Endothelial cell of umbilical vein (primary cell): ENCODE data around the gene ZNF548. TPM values are rescaled to one million over a fixed set of nuclear protein-coding genes. Genes with fewer than 3 reads are reported as not detected.

Experiments
- BruUV-seq: library from RNA; stranded (reverse); fragments of 400-500 nt; replicated peaks from 2 replicates; lab custom pipeline; 2021; lab: Mats Ljungman, UMichigan
- CTCF ChIA-PET: fragments of 300-600, 350-600 bp; sonication (Branson Sonifier 250); formaldehyde crosslinking; loops from one replicate; lab custom pipeline; 2021; ENCODE audit warnings: antibody characterized with exemption, inconsistent platforms; lab: Charles Lee
- POLR2A ChIA-PET: fragments of 300-600, 350-600 bp; sonication (Branson Sonifier 250); formaldehyde crosslinking; loops from one replicate; lab custom pipeline; 2021; ENCODE audit warnings: antibody characterized with exemption, inconsistent platforms; lab: Charles Lee
- DNase-seq: peaks from one replicate; pipeline ENCODE4 v3.0.0-alpha.2; 2011; ENCODE audit warnings: low read depth, low spot score
- FAIRE-seq: peaks from 2 replicates; lab custom pipeline; 2011; peaks lifted over from hg19 to GRCh38; lab: Jason Lieb, UNC
- H2AFZ ChIP-seq: 2 replicates; pipeline ENCODE4 v1.6.0; 2012; ENCODE audit warnings: low read depth, low read length, control low read depth, inconsistent platforms
- H3K27ac ChIP-seq: 2 replicates; pipeline ENCODE4 v1.5.1; 2011; ENCODE audit warnings: low read depth, mild to moderate bottlenecking, control low read depth, low read length, moderate library complexity; ENCODE audit not compliant: insufficient read depth
- H3K27me3 ChIP-seq, 2 experiments: 2 replicates each; pipeline versions ENCODE4 v1.6.0 to v1.6.1; 2011; ENCODE audit warnings: low read length in 2 of 2, mixed read lengths in 1 of 2; ENCODE audit not compliant: control insufficient read depth in 2 of 2, insufficient read depth in 2 of 2
- H3K36me3 ChIP-seq, 2 experiments: 2 replicates in 1 of 2; 3 replicates in 1 of 2; pipeline ENCODE4 v1.5.1; 2011; ENCODE audit warnings: low read length in 2 of 2, mild to moderate bottlenecking in 1 of 2, moderate library complexity in 1 of 2; ENCODE audit not compliant: control insufficient read depth in 2 of 2, insufficient read depth in 2 of 2; ENCODE audit errors: extremely low read depth in 1 of 2
- H3K4me1 ChIP-seq: 3 replicates; pipeline ENCODE4 v1.5.1; 2011; ENCODE audit warnings: mild to moderate bottlenecking, low read length; ENCODE audit not compliant: control insufficient read depth, insufficient read depth; ENCODE audit errors: extremely low read depth
- H3K4me2 ChIP-seq: 2 replicates; pipeline ENCODE4 v1.6.1; 2011; ENCODE audit warnings: low read length, control low read depth, mixed read lengths; ENCODE audit not compliant: insufficient read depth
- H3K4me3 ChIP-seq, 3 experiments: fragments of 200-600 bp in 1 of 3; sonication (generic), shearing (Covaris generic) in 1 of 3; replicated peaks in 1 of 3; 2 replicates each; pipeline ENCODE4 v1.5.1; 2011 to 2016; ENCODE audit warnings: control low read depth in 3 of 3, low read length in 3 of 3, mild to moderate bottlenecking in 2 of 3, inconsistent platforms in 1 of 3, low read depth in 1 of 3, moderate library complexity in 1 of 3; ENCODE audit not compliant: insufficient read depth in 1 of 3
- H3K79me2 ChIP-seq: 2 replicates; pipeline ENCODE4 v1.6.0; 2012; ENCODE audit warnings: low read length, inconsistent platforms; ENCODE audit not compliant: control insufficient read depth, insufficient read depth
- H3K9ac ChIP-seq: replicated peaks from 2 replicates; pipeline ENCODE3; 2011; ENCODE audit warnings: low read length, control low read depth; ENCODE audit not compliant: insufficient read depth; ENCODE audit errors: extremely low read depth
- H3K9me1 ChIP-seq: replicated peaks from 3 replicates; pipeline ENCODE4 v1.6.0; 2011; ENCODE audit warnings: mild to moderate bottlenecking, low read length; ENCODE audit not compliant: control insufficient read depth, insufficient read depth; ENCODE audit errors: extremely low read depth
- H3K9me3 ChIP-seq: replicated peaks from 2 replicates; pipeline ENCODE4 v1.5.1; 2012; ENCODE audit warnings: low read length, inconsistent platforms; ENCODE audit not compliant: control insufficient read depth, insufficient read depth
- H4K20me1 ChIP-seq: replicated peaks from 2 replicates; pipeline ENCODE3; 2011; ENCODE audit warnings: mild to moderate bottlenecking, low read length; ENCODE audit not compliant: control insufficient read depth, insufficient read depth; ENCODE audit errors: extremely low read depth
- EZH2 ChIP-seq: IDR thresholded peaks from 2 replicates; pipeline ENCODE4 v1.6.1; 2012; ENCODE audit warnings: borderline replicate concordance, low read depth, mild to moderate bottlenecking, moderate library complexity, low read length, inconsistent platforms; ENCODE audit not compliant: severe bottlenecking
- FOS ChIP-seq: IDR thresholded peaks from 2 replicates; pipeline ENCODE4 v1.6.1; 2011; ENCODE audit warnings: mild to moderate bottlenecking, low read length, moderate library complexity, borderline replicate concordance; ENCODE audit not compliant: insufficient read depth
- GATA2 ChIP-seq: IDR thresholded peaks from 2 replicates; pipeline ENCODE4 v1.7.0; 2011; ENCODE audit warnings: low read depth, mild to moderate bottlenecking, moderate library complexity, mixed read lengths, low read length; ENCODE audit not compliant: insufficient read length, insufficient read depth
- JUN ChIP-seq: IDR thresholded peaks from 2 replicates; pipeline ENCODE4 v1.6.1; 2011; ENCODE audit warnings: borderline replicate concordance, low read depth; ENCODE audit not compliant: insufficient read length, insufficient read depth
- MYC ChIP-seq: IDR thresholded peaks from one replicate; pipeline ENCODE4 v1.6.1; 2011; ENCODE audit warnings: mild to moderate bottlenecking, low read depth, low read length
- POLR2A ChIP-seq: IDR thresholded peaks from 2 replicates; pipeline ENCODE4 v1.6.1; 2012; ENCODE audit warnings: low read depth, mild to moderate bottlenecking, control low read depth, low read length
- POLR2AphosphoS5 ChIP-seq: IDR thresholded peaks from 2 replicates; pipeline ENCODE4 v1.6.1; 2012; ENCODE audit warnings: low read depth, mild to moderate bottlenecking, control low read depth, low read length, moderate library complexity; ENCODE audit not compliant: insufficient read depth
- dilution Hi-C: fragments of 300-500 bp; cut with MboI; formaldehyde crosslinking; loops from one replicate; pipeline ENCODE4 v1.15.0; 2019; ENCODE audit warnings: low sequenced_read_pairs; ENCODE audit not compliant: extremely low pct_ligation_motif_present
- intact Hi-C: fragments of 100-400 bp; cut with micrococcal nuclease; formaldehyde crosslinking; loops from one replicate; pipeline ENCODE4 v1.10.0; 2022
- polyA plus RNA-seq, 4 experiments: library from polyadenylated mRNA; depleted of rRNA in 3 of 4; stranded (reverse) in 3 of 4; unstranded in 1 of 4; fragments of >200 nt; gene quantifications; 2 replicates each; pipeline versions ENCODE4 v1.2.1 to v1.2.3, GENCODE V29; 2011 to 2012; ENCODE audit warnings: missing spikeins in 1 of 4
- total RNA-seq: library from RNA; stranded (reverse); gene quantifications from 2 replicates; pipeline ENCODE4 v1.2.3, GENCODE V29; 2021
- TF ChIP-seq, protein P1 (sequence below): IDR thresholded peaks from 2 replicates; pipeline ENCODE4 v1.6.1; 2011; ENCODE audit not compliant: insufficient read depth, insufficient read length
- TF ChIP-seq, protein P2 (sequence below), 2 donors: IDR thresholded peaks; 1 replicate in 1 of 2; 2 replicates in 1 of 2; pipeline ENCODE4 v1.5.1; 2011; ENCODE audit warnings: low read length in 2 of 2, mild to moderate bottlenecking in 2 of 2, moderate library complexity in 2 of 2, control low read depth in 1 of 2, inconsistent platforms in 1 of 2, low read depth in 1 of 2; ENCODE audit not compliant: insufficient read depth in 1 of 2; ENCODE audit errors: extremely low read depth in 1 of 2

ZNF548 gene
- total and polyA plus RNA-seq, 2 donors (not counting 3 experiments of a cell fraction or from before 2014, with no cell fraction given): 7.7 to 8.8 TPM

DNA sequence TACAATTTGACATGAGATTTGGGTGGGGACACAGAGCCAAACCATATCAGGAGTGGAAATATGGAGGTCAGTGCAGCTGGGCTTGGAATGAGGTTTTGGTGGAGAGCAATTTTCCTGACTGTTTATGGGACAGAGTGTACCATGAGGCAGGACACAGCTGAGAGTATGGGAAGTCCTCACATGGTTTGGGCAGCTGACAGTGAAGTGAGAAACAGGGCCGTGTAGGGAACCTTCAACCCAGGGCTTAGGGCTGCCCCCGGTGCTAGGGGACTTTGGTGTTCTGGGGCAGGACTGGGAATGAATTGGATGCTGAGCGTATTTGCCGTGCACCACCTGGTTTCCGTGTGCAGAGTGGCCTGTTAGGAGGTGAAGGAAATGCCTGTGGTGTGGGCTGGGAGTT is 6.1 kb downstream of the ZNF548 start:
- Histone ChIP-seq H3K79me2 (no peaks in the 10 kb centered on the region), H3K4me1 (peaks cover under 1% of the 10 kb centered on the region), H2AFZ (no peak overlapping the region), H3K9me3 (peaks cover 7% of the 10 kb centered on the region), H3K27ac (no peak overlapping the region), H3K4me2 (no peak overlapping the region), H3K9me1 (no peaks in the 10 kb centered on the region), H3K4me3 (no peak overlapping the region), H3K36me3 (peaks cover 3 to 25% of the 10 kb centered on the region in 2 experiments), H3K9ac (no peak overlapping the region), H3K27me3 (no peaks in the 10 kb centered on the region), H4K20me1 (no peaks in the 10 kb centered on the region)
- BruUV-seq: no TSS peak
- dilution Hi-C loops (no loop called here), intact Hi-C loops (no loop called here)
- DNase-seq (no peak), FAIRE-seq (no peak)
- TF ChIP-seq POLR2AphosphoS5 (no peak), MYC (no peak), EZH2 (no peak), JUN (no peak), FOS (no peak), GATA2 (no peak), POLR2A (no peak)
- TF ChIP-seq, protein P1, sequence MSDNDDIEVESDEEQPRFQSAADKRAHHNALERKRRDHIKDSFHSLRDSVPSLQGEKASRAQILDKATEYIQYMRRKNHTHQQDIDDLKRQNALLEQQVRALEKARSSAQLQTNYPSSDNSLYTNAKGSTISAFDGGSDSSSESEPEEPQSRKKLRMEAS: no peak
- TF ChIP-seq, protein P2, sequence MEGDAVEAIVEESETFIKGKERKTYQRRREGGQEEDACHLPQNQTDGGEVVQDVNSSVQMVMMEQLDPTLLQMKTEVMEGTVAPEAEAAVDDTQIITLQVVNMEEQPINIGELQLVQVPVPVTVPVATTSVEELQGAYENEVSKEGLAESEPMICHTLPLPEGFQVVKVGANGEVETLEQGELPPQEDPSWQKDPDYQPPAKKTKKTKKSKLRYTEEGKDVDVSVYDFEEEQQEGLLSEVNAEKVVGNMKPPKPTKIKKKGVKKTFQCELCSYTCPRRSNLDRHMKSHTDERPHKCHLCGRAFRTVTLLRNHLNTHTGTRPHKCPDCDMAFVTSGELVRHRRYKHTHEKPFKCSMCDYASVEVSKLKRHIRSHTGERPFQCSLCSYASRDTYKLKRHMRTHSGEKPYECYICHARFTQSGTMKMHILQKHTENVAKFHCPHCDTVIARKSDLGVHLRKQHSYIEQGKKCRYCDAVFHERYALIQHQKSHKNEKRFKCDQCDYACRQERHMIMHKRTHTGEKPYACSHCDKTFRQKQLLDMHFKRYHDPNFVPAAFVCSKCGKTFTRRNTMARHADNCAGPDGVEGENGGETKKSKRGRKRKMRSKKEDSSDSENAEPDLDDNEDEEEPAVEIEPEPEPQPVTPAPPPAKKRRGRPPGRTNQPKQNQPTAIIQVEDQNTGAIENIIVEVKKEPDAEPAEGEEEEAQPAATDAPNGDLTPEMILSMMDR (IDR thresholded peaks at IDR 0.05; ENCODE audit: extremely low read depth in 1 of 2, insufficient read depth in 1 of 2, low read depth in 1 of 2, low read length in 2 of 2): no peak
- POLR2A ChIA-PET: no interaction called here
- CTCF ChIA-PET: no interaction called here
